Loucy (cell line): ENCODE results near the gene FOXA2.

Experiments used
- EZH2phosphoT487 ChIP-seq: fragments of 200-600 bp; IDR thresholded peaks from 2 replicates; pipeline ENCODE4 v1.6.1; 2018; ENCODE audit warnings: antibody characterized with exemption, mild to moderate bottlenecking, moderate library complexity, borderline replicate concordance
- TF ChIP-seq, protein P1 (sequence below): fragments of 200-600 bp; sonication (generic); conservative IDR thresholded peaks from 2 replicates; pipeline ENCODE4 v1.5.1; 2014; ENCODE audit warnings: mild to moderate bottlenecking, antibody characterized with exemption, low read length

DNA sequence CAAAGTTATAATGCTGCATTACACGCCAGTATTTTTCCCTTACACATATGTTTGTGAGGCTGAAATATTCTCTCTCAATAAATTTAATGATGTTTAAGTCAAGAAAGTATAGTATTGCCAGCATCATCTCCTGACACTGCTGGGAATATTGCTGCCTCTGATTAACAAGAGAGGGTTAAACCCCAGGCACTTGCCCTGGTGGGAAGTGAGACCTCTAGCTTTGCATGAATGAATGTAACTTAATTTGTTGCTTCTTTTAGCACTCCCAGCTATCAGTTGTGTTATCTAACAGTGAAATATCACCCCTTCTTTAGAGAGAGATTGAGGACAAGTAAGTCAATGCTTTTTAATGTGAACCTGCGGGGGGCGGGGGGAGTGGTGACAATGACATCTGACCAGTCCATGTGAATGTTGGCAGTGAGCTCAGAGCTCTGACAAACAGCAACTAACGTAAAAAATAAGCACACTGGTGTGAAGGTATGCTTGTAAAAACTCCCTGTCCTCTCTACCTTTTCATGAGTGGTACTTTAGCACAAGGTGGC lies 9.8 kb downstream of the FOXA2 start:
- TF ChIP-seq, protein P1, sequence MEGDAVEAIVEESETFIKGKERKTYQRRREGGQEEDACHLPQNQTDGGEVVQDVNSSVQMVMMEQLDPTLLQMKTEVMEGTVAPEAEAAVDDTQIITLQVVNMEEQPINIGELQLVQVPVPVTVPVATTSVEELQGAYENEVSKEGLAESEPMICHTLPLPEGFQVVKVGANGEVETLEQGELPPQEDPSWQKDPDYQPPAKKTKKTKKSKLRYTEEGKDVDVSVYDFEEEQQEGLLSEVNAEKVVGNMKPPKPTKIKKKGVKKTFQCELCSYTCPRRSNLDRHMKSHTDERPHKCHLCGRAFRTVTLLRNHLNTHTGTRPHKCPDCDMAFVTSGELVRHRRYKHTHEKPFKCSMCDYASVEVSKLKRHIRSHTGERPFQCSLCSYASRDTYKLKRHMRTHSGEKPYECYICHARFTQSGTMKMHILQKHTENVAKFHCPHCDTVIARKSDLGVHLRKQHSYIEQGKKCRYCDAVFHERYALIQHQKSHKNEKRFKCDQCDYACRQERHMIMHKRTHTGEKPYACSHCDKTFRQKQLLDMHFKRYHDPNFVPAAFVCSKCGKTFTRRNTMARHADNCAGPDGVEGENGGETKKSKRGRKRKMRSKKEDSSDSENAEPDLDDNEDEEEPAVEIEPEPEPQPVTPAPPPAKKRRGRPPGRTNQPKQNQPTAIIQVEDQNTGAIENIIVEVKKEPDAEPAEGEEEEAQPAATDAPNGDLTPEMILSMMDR, result no peak
- TF ChIP-seq EZH2phosphoT487, result no peak
